HUES48 (cell line): Measurements from ENCODE around the gene ATL1.
"Not testable (repeated sequence)": the region's sequence is repeated elsewhere in the genome, so short reads cannot be mapped to it uniquely, and the experiment has no call there.

Experiments used
- H3K27ac ChIP-seq: one replicate; pipeline ENCODE4 v1.7.0; 2013; ENCODE audit warnings: low read depth, low read length, inconsistent platforms
- H3K27me3 ChIP-seq: 2 replicates; pipeline ENCODE4 v1.6.1; 2013; ENCODE audit warnings: mild to moderate bottlenecking, low read length; ENCODE audit not compliant: control insufficient read depth, insufficient read depth
- H3K36me3 ChIP-seq: 2 replicates; pipeline ENCODE4 v1.6.1; 2013; ENCODE audit warnings: low read length; ENCODE audit not compliant: control insufficient read depth, insufficient read depth
- H3K4me1 ChIP-seq: 2 replicates; pipeline ENCODE4 v1.6.1; 2013; ENCODE audit warnings: mild to moderate bottlenecking, low read length; ENCODE audit not compliant: control insufficient read depth, insufficient read depth
- H3K4me3 ChIP-seq: 2 replicates; pipeline ENCODE4 v1.5.1; 2013; ENCODE audit warnings: mild to moderate bottlenecking, low read depth, low read length
- H3K9ac ChIP-seq: 2 replicates; pipeline ENCODE4 v1.6.1; 2013; ENCODE audit warnings: mild to moderate bottlenecking, low read depth, low read length, moderate library complexity
- H3K9me3 ChIP-seq: 2 replicates; pipeline ENCODE4 v1.6.1; 2013; ENCODE audit warnings: low read length; ENCODE audit not compliant: control insufficient read depth, insufficient read depth

Gene ATL1

DNA sequence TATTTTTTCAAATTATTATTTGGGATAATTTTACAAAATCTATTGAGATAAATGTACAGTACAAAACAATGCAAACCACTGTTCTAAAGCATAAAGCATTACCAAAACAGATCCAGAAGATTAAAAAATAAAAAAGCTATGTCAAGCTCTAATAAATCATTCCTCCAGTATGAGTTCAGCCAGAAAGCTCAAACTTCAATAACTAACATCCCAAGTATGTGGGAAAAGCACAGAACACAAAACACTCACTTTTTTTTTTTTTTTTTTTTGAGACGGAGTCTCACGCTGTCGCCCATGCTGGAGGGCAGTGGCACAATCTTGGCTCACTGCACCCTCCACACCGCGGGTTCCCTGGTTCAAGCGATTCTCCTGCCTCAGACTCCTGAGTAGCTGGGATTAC is 96.8 kb downstream of the ATL1 start:
- Histone ChIP-seq H3K4me3 (no peak overlapping the region), H3K27ac (no peak overlapping the region), H3K4me1 (peaks cover 19% of the 10 kb centered on the region), H3K27me3 (no peaks in the 10 kb centered on the region), H3K9ac (no peak overlapping the region), H3K9me3 (no peaks in the 10 kb centered on the region), H3K36me3 (peaks cover 25% of the 10 kb centered on the region)

DNA sequence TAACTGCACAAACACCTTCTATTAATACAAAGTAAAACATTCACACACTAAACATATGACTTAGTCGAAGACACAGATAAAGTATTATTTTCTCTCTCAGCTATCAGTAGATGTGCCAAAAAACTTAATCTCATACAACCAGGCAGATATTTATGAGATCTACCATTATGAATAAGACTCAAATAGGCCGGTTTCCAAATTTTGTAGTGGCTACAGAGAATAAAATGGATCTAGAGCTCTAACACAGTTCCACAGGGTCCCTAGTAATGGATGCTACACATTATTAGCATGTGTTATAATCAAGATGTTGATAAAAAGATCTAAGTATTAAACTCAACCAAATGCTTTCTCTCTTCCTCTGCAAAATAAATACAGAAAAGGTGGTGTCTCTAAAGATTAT is 97.8 kb downstream of the ATL1 start:
- peak overlapping the region; percentile 24 for H3K4me3 ChIP-seq
- peak overlapping the region; percentile 3; the same call in 1 of the 2 replicates for H3K9ac ChIP-seq
- H3K4me1 ChIP-seq: peaks cover 19% of the 10 kb centered on the region
- H3K27ac ChIP-seq: peak overlapping the region; percentile 80
- H3K9me3 ChIP-seq: no peaks in the 10 kb centered on the region
- no peaks in the 10 kb centered on the region for H3K27me3 ChIP-seq
- peaks cover 23% of the 10 kb centered on the region for H3K36me3 ChIP-seq

DNA sequence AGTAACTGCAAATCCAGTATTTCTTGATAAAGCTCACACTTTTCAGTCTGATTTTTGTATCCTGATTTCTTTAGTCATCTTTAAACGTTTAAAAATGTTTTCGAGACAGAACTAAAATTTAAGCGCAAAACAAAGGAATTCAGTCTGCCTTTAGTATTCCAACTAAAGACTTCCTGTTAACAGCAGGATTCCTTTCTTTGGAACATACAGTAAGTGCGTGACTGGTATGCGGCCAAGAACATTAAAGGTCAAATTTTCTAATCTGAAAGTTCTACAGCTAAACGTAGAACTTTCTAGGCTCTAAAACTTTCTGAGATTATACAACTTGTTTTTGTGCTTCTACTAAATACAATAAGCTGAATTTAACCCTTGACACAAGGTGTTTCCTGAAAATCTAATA is 98.3 kb downstream of the ATL1 start:
- H3K4me3 ChIP-seq: peak overlapping the region; percentile 24
- no peaks in the 10 kb centered on the region for H3K9me3 ChIP-seq
- H3K36me3 ChIP-seq: peaks cover 23% of the 10 kb centered on the region
- H3K27me3 ChIP-seq: no peaks in the 10 kb centered on the region
- H3K4me1 ChIP-seq: peaks cover 19% of the 10 kb centered on the region
- peak overlapping the region; percentile 80 for H3K27ac ChIP-seq
- peak overlapping the region; percentile 3; the same call in 1 of the 2 replicates for H3K9ac ChIP-seq

DNA sequence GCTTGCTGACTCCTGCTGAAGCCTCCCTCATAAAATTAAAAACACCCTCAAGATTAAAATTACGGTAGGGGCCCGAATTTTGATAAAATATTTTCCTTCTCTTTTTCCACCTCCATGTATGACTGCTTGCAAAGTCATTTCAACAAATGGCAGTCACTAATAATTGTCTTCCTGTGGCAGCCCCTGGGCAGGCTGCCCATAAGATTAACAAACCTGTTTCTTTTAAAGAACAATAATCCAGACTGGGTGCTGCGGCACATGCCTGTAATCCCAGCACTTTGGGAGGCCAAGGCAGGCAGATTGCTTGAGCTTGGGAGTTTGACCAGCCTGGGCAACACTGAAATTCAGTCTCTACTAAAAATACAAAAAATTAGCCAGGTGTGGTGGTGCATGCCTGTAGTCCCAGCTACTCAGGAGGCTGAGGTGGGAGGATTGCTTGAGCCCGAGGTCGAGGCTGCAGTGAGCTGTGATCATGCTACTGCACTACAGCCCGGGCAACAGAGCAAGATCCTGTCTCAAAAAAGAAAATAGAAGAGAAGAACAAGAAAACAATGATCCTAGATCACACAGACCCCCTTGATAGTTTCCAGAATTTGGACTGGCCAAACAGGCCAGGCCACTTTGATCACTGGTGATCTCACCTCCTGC is 99.5 kb downstream of the ATL1 start:
- Histone ChIP-seq H3K36me3 (peaks cover 33% of the 10 kb centered on the region), H3K27ac (no peak overlapping the region)

DNA sequence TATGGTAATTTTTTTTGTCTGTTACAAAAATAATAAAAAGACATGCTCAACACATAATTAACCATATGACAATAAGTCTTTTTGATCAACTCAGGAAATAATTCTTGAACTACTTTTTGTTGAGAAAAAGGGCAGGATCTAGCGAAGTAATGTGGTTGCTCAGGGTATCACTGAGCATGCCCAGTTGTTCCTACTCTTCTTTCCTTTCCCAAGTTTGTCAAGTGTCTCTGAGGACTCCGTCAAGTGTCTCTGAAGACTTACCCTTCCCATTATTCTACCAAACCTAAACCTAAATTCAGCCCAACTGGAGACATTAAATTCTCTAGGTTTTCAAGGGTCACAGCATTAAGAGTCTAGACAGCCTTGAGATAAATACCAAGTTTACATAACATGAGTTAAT is 104.6 kb downstream of the ATL1 start:
- H3K27me3 ChIP-seq, H3K4me3 ChIP-seq, H3K27ac ChIP-seq, H3K9me3 ChIP-seq, H3K4me1 ChIP-seq, H3K9ac ChIP-seq: not testable (repeated sequence)
- peaks cover 38% of the 10 kb centered on the region for H3K36me3 ChIP-seq

More for the DNA sequence above, 99.5 kb downstream of the ATL1 start:
- Histone ChIP-seq H3K9me3 (no peaks in the 10 kb centered on the region), H3K27me3 (no peaks in the 10 kb centered on the region), H3K4me1 (peaks cover 19% of the 10 kb centered on the region), H3K4me3 (no peak overlapping the region), H3K9ac (no peak overlapping the region)

DNA sequence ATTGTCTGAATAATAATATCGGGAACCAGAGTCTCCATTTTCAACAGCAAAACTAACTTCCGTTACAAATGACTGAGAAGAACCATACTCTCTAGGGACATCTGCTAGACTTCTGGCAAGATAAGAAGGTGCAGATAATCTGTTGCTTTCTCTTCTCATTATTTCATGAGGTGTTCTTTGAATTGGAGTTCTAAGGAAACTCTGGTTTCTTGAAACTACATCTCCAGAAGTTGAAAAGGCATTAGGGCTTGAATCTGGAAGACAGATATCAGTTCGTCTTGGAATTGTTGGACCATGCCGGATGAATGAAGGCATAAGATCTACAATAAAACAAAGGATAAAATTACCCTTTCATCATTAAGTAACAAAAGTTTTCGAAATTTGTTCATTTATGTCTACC is 105.4 kb downstream of the ATL1 start:
- Histone ChIP-seq H3K4me3 (peak overlapping the region; percentile 78), H3K36me3 (peaks cover 30% of the 10 kb centered on the region), H3K4me1 (peaks cover 16% of the 10 kb centered on the region)
- H3K27ac ChIP-seq, H3K9ac ChIP-seq, H3K27me3 ChIP-seq, H3K9me3 ChIP-seq: not testable (repeated sequence)

DNA sequence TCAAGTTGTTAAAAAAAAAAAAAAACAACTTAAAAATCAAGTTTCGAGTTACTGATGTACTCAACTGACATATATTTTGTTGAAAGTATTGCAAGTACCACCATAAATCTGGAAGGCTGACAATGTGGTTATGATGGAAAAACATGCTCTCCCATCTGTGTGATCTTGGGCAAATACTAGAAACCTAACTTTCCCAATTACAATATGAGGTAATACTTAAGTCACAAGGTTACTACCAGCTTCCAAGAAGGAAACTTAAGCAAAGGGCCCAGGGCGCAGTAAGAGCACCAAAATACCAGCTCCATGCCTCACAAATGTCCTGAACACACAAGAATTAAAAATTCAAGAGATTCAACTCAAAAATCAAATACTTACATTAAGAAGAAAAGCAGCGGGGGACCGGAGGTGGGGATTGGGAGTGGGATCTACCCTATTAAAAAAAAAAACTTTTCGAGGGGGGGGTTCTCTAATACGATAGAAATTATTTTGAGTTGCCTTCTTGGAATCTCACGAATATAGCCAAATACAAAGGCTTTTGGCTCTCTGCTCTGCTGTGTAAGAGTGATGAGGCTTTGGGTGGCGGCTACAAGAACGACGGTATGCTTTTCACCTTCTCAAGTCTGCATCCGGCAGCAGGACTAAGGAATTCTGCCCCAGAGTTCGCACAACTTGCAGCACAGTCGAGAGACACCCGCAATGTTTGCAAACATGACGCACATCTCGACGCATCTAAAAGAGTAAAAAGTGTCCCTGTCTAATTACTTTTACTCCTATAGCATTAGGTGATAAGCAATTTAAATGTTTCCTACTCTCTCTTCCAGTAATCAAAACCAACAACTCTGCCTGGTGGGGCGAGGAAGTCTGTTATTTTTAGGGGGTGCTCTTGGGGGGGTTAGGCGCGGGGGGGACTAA is 107.1 kb downstream of the ATL1 start:
- Histone ChIP-seq H3K27me3 (no peaks in the 10 kb centered on the region), H3K4me1 (peaks cover 25% of the 10 kb centered on the region), H3K27ac (peak overlapping the region; percentile 95), H3K4me3 (peak overlapping the region; percentile 78), H3K9me3 (no peaks in the 10 kb centered on the region), H3K9ac (peak overlapping the region; percentile 93), H3K36me3 (peaks cover 15% of the 10 kb centered on the region)

DNA sequence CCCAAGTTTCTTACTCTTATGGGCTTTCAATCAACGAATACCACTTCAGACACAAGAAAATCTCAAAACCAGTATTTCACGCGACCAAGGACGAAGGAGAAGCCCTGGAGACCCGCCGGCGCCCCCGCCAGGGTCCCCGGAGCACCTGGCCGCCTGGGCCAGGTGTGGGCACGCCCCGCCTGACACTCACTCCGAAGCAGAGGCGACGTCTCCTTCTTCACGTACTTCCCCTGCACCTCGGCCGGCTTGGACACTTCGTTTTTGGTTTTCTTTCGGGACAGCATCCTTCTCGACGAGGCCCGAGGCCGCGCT is 107.7 kb downstream of the ATL1 start:
- peaks cover 25% of the 10 kb centered on the region for H3K4me1 ChIP-seq
- peak overlapping the region; percentile 95 for H3K27ac ChIP-seq
- peak overlapping the region; percentile 78 for H3K4me3 ChIP-seq
- H3K36me3 ChIP-seq: peaks cover 15% of the 10 kb centered on the region
- peak overlapping the region; percentile 93 for H3K9ac ChIP-seq
- no peaks in the 10 kb centered on the region for H3K9me3 ChIP-seq
- H3K27me3 ChIP-seq: no peaks in the 10 kb centered on the region

DNA sequence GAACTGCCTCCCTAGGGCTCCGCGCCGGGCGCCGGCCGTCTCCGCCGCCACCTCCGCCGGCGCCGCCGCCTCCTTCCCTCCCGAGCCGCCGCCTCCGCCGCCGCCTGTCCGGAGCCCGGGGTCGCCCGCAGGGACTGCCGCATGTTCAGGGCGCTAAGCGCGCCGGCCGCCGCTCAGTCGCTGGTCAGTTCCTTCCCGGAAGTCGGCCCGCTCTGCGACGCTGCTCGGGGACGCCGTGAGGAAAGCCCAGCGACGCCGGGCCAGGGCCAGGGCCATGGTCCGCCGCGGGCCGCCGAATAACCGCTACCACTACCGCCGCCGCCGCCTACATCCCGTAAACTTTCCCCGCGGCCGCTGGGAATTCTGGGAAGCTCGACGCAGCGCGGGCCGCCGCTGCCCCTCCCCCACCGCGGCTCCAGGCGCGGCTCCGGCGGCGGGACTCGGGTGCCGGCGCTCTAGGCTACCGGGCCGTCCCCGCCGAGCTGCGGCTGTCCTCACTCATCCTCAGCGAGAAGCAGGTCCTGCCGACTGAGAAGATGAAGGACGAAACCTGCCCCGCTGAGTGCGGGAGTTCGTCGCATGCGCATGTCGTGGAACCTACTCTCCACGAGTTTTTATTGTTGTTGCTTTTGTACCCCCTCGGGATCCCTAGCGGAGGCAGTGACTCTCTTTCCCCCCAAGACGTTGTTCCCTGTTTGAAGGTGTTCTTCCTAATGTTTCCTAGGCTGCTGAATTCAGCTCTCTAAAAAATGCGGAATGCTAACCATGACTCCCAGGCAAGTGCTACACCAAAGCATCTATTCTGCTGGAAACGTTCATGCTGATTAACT is 108.3 kb downstream of the ATL1 start, which contains the start of gene SAV1:
Gene SAV1 (minus strand): TSS at position 311 of the 830 bp plus-strand sequence. CDS start 339 bp downstream, outside the sequence.
- H3K27me3 ChIP-seq: no peaks in the 10 kb centered on the region
- peak within 1 kb of the TSS; percentile 95 for H3K27ac ChIP-seq
- peak within 1 kb of the TSS; percentile 93 for H3K9ac ChIP-seq
- H3K4me1 ChIP-seq: peaks cover 25% of the 10 kb centered on the region
- no peaks in the 10 kb centered on the region for H3K9me3 ChIP-seq
- peaks cover 15% of the 10 kb centered on the region for H3K36me3 ChIP-seq
- peak within 1 kb of the TSS; percentile 78 for H3K4me3 ChIP-seq

DNA sequence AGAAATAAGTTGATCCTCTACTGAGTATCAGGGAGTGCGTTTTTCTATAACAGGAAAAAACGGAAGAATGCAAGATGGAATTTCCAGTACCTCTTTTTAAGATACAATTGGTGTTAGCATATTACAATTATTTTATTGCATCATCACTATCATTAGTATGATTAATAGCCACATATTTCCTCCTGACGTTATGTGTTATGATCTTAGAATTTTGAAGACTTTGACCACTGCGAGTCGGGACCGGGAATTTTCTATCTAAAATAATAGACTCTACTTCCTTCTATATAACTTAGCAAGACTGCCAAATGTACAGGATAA is 108.8 kb downstream of the ATL1 start:
- peak overlapping the region; percentile 93 for H3K9ac ChIP-seq
- H3K27ac ChIP-seq: peak overlapping the region; percentile 95
- H3K9me3 ChIP-seq: no peaks in the 10 kb centered on the region
- no peaks in the 10 kb centered on the region for H3K27me3 ChIP-seq
- H3K4me3 ChIP-seq: peak overlapping the region; percentile 78
- peaks cover 25% of the 10 kb centered on the region for H3K4me1 ChIP-seq
- peaks cover 11% of the 10 kb centered on the region for H3K36me3 ChIP-seq
